MCF 10A (cell line): Measurements from ENCODE around the gene DAGLA. TPM values are rescaled to one million over a fixed set of nuclear protein-coding genes. Genes with fewer than 3 reads are reported as not detected.

Experiments
- BruUV-seq: library from RNA; stranded (reverse); fragments of 400-500 nt; replicated peaks from 2 replicates; lab custom pipeline; 2021; lab: Mats Ljungman, UMichigan
- CTCF ChIA-PET: fragments of 300-600 bp; sonication (Branson Sonifier 250); formaldehyde crosslinking; extraction: SDS; loops from one replicate; lab custom pipeline; 2021; ENCODE audit warnings: antibody characterized with exemption, inconsistent platforms; lab: Yijun Ruan, JAX
- POLR2A ChIA-PET: fragments of 300-600, 350-650 bp; sonication (Branson Sonifier 250); formaldehyde crosslinking; extraction: SDS; loops from one replicate; lab custom pipeline; 2020; ENCODE audit warnings: antibody characterized with exemption, inconsistent platforms; lab: Yijun Ruan, JAX
- DNase-seq: peaks from one replicate; pipeline ENCODE4 v3.0.0-alpha.2; 2018; ENCODE audit not compliant: unreplicated experiment
- H3K27ac Mint-ChIP-seq: one replicate; pipeline ENCODE4 v1.8.0; 2022; ENCODE audit warnings: mild to moderate bottlenecking, low read depth, mixed read lengths; ENCODE audit not compliant: unreplicated experiment
- H3K27me3 Mint-ChIP-seq: one replicate; pipeline ENCODE4 v1.8.0; 2022; ENCODE audit warnings: mixed read lengths; ENCODE audit not compliant: insufficient read depth, unreplicated experiment
- H3K36me3 Mint-ChIP-seq: one replicate; pipeline ENCODE4 v1.8.0; 2022; ENCODE audit warnings: mild to moderate bottlenecking, moderate library complexity, mixed read lengths; ENCODE audit not compliant: insufficient read depth, unreplicated experiment
- H3K4me1 Mint-ChIP-seq: one replicate; pipeline ENCODE4 v1.8.0; 2022; ENCODE audit warnings: mixed read lengths; ENCODE audit not compliant: insufficient read depth, unreplicated experiment
- H3K4me3 Mint-ChIP-seq: one replicate; pipeline ENCODE4 v1.8.0; 2022; ENCODE audit warnings: mild to moderate bottlenecking, moderate library complexity, mixed read lengths; ENCODE audit not compliant: unreplicated experiment
- H3K9me3 Mint-ChIP-seq: one replicate; pipeline ENCODE4 v1.8.0; 2022; ENCODE audit warnings: mixed read lengths; ENCODE audit not compliant: unreplicated experiment
- CTCF ChIP-seq: fragments of 200-600 bp; IDR thresholded peaks from one replicate; pipeline ENCODE4 v1.8.0; 2022; ENCODE audit warnings: antibody characterized with exemption, mild to moderate bottlenecking; ENCODE audit not compliant: unreplicated experiment
- intact Hi-C: fragments of 100-400 bp; cut with micrococcal nuclease; formaldehyde crosslinking; loops from 2 replicates; pipeline ENCODE4 v1.14.1; 2022
- total RNA-seq: library from RNA; stranded (reverse); gene quantifications from 2 replicates; pipeline ENCODE4 v1.2.3, GENCODE V29; 2022

The DAGLA gene
- total RNA-seq, 1 experiment from 2014 or later, result 1.5 TPM

DNA sequence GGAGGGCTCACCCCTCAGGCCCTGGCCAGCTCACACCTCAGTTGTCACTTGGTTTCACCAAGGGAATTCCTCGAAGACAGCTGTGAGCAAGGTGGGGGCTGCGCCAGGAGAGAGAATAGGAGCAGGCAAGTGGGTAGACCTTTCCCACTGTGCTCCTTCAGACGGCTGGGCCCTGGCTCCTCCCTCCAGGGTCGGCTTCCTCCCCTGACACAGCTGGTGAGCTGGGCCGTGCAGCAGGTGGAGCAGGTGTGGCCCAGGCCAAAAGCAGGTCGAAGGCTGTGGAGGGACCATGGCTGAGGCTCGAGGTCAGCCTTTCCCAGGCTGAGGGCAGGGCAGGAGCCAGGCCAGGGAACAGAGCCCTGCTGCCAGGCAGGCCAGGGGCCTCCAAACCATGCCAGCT lies 59.8 kb downstream of the DAGLA start:
- no peaks in the 10 kb centered on the region for H3K36me3 Mint-ChIP-seq
- no peak overlapping the region for H3K27ac Mint-ChIP-seq
- no peaks in the 10 kb centered on the region for H3K4me1 Mint-ChIP-seq
- no peak for TF ChIP-seq CTCF
- no peak for DNase-seq
- POLR2A ChIA-PET, result no interaction called here
- H3K4me3 Mint-ChIP-seq, result no peak overlapping the region
- CTCF ChIA-PET, result no interaction called here
- BruUV-seq, result no TSS peak
- intact Hi-C loops, result loop anchor here (10.0 kb wide), 1 partner anchor 255 kb away; a partner anchor contains a TSS
- H3K27me3 Mint-ChIP-seq, result no peaks in the 10 kb centered on the region
- H3K9me3 Mint-ChIP-seq, result no peaks in the 10 kb centered on the region

GRCh38 chr11:61742391-61742790 lies 62.2 kb downstream of the DAGLA start:
- BruUV-seq, result no TSS peak
- CTCF ChIA-PET, result interaction anchor here (0.6 to 1.5 kb wide), 2 partner anchors 45 to 65 kb away, joined by 3 read pairs; no protein-coding TSS in a partner anchor

DNA sequence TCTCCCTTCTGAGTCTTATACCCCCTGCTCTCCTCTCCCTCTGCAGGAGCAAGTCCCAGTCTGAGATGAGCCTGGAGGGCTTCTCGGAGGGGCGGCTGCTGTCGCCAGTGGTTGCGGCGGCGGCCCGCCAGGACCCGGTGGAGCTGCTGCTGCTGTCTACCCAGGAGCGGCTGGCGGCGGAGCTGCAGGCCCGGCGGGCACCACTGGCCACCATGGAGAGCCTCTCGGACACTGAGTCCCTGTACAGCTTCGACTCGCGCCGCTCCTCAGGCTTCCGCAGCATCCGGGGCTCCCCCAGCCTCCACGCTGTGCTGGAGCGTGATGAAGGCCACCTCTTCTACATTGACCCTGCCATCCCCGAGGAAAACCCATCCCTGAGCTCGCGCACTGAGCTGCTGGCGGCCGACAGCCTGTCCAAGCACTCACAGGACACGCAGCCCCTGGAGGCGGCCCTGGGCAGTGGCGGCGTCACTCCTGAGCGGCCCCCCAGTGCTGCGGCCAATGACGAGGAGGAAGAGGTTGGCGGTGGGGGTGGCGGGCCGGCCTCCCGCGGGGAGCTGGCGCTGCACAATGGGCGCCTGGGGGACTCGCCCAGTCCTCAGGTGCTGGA lies 63.4 kb downstream of the DAGLA start:
- H3K27me3 Mint-ChIP-seq, result no peaks in the 10 kb centered on the region
- no peak overlapping the region for H3K27ac Mint-ChIP-seq
- intact Hi-C loops, result no loop called here
- no peak overlapping the region for H3K4me3 Mint-ChIP-seq
- BruUV-seq, result no TSS peak
- H3K36me3 Mint-ChIP-seq, result no peaks in the 10 kb centered on the region
- no peak for DNase-seq
- ChIA-PET CTCF (interaction anchor here (0.6 to 3.5 kb wide), 8 partner anchors 8 to 364 kb away, joined by 3 to 10 read pairs (median 4); no protein-coding TSS in a partner anchor), POLR2A (no interaction called here)
- no peaks in the 10 kb centered on the region for H3K4me1 Mint-ChIP-seq
- no peak for TF ChIP-seq CTCF
- no peaks in the 10 kb centered on the region for H3K9me3 Mint-ChIP-seq

More at GRCh38 chr11:61742391-61742790, 62.2 kb downstream of the DAGLA start:
- POLR2A ChIA-PET, result no interaction called here
- Mint-ChIP-seq H3K36me3 (no peaks in the 10 kb centered on the region), H3K4me1 (no peaks in the 10 kb centered on the region), H3K27me3 (no peaks in the 10 kb centered on the region), H3K4me3 (no peak overlapping the region), H3K27ac (no peak overlapping the region), H3K9me3 (no peaks in the 10 kb centered on the region)
- no peak for TF ChIP-seq CTCF
- intact Hi-C loops, result no loop called here
- no peak for DNase-seq

DNA sequence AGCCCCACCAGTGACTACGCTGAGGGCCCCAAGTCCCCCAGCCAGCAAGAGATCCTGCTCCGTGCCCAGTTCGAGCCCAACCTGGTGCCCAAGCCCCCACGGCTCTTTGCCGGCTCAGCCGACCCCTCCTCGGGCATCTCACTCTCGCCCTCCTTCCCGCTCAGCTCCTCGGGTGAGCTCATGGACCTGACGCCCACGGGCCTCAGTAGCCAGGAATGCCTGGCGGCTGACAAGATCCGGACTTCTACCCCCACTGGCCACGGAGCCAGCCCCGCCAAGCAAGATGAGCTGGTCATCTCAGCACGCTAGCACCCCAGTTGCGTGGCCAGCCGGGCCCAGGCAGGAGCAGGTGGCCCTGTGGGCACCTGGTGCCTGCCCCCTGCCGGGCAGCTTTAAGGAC lies 64.0 kb downstream of the DAGLA start:
- Mint-ChIP-seq H3K27ac (no peak overlapping the region), H3K36me3 (no peaks in the 10 kb centered on the region), H3K4me1 (no peaks in the 10 kb centered on the region), H3K4me3 (no peak overlapping the region), H3K9me3 (no peaks in the 10 kb centered on the region), H3K27me3 (no peaks in the 10 kb centered on the region)
- no peak for TF ChIP-seq CTCF
- intact Hi-C loops, result no loop called here
- CTCF ChIA-PET, result interaction anchor here (0.6 to 3.5 kb wide), 7 partner anchors 7 to 106 kb away, joined by 3 to 10 read pairs (median 4); no protein-coding TSS in a partner anchor
- POLR2A ChIA-PET, result no interaction called here
- BruUV-seq, result no TSS peak
- no peak for DNase-seq
